Fibroblast of skin of right biceps (primary cell): ENCODE results near the gene AGR3.
A peak's percentile ranks its signal among the peaks of the same experiment; 100 is the strongest.

ENCODE experiments used
- DNase-seq: peaks from one replicate; pipeline ENCODE4 v3.0.0-alpha.2; 2013

Gene AGR3

GRCh38 chr7:16881844-16882243 is at the start of gene AGR3:
TSS of gene AGR3 (minus strand) at chr7:16881983. CDS start at chr7:16878618, 3,365 bp downstream.
- no peak for DNase-seq

GRCh38 chr7:16930946-16931345 is 49.2 kb upstream of the AGR3 start:
- DNase-seq = no peak

DNA sequence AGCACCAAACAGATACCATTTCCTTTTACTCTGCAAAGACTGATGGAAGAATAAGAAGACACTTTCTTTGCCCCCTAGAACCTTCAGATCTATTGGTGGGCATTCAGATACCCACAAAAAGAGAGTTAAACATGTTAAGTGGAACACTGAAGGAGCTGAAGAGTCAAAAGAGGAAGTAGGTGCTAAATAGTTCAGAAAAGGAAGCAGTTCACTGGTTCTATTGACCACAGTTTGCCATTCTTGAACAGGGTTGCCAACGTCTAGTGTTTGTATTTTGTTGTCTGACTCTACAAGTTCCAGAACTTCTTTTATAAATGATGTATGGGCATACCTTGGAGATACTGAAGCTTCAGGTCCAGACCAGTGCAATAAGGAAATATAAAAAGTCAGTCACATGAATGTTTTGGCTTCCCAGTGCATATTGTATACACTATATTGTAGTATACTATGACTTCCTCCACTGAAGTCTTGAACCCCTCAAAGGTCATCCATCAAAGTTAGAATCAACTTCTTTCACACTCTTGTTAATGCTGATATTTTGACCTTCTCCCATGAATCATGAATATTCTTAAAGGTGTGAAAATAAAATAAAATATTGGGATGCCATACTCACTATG is 47.5 kb upstream of the AGR3 start:
- DNase-seq = no peak

- DNase-seq = no peak
These were observed 45.1 kb upstream of the AGR3 start for GRCh38 chr7:16926861-16927260.

DNA sequence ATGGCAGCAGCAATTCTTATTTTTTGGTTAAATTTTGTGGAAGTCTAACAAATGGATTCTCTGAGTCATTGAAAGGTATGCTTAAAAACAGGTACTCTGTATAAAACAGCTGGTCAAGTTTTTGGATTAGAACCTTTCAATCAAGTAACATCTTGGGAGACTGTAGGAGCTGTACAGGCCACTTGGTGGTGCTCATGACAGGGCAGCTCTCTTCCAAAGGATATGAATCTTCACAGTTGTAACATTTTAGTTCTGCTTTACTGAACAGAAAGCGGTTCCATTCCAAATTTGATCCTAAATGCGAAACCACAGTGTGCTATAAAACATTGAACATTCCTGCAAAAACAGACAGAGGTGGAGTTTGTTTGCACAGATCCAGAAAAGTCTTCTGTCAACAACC is 44.5 kb upstream of the AGR3 start:
- DNase-seq = peak; percentile 31

DNA sequence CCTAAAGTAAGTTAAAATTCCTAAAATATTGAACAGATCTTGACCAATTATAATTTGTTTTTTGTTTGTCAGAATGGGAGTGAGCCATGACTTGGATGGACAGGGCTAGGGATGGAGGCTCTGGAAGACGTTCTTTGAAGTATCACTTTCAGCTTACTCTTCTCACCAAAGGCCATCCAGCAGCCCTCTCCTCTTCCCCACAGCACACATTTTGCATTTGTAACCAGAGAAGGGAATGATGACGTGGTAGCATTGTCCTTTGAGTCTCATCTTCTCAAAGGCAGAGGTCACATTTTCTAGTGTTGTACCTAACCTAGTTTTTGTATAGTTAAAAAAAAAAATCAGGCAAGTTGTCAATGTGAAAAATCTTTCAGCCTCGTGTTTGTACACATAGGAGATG is 43.8 kb upstream of the AGR3 start:
- no peak for DNase-seq

- DNase-seq = no peak
These were observed 41.2 kb upstream of the AGR3 start for GRCh38 chr7:16923019-16923418.

- peak; percentile 31 for DNase-seq
These were observed 40.0 kb upstream of the AGR3 start for GRCh38 chr7:16921644-16922257.

DNA sequence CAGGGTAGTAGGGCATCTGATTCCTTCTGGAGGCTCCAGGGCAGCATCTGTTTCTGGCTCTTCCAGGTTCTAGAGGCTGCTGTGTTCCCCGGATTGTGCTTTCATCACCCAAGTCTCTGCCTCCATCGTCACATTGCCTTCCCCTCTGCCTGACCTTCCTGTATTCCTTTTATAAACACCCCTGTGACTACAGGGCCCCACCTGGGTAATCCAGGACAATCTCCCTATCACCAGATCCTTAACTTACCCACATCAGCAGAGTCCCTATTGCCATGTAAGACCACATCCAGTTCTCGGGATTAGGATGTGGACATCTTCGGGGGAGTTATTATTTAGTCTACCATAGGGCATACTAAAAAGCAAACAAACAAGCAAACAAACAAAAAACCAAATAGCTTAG is 39.4 kb upstream of the AGR3 start:
- no peak for DNase-seq

- DNase-seq = no peak
These were observed 37.7 kb upstream of the AGR3 start for GRCh38 chr7:16919440-16919839.

DNA sequence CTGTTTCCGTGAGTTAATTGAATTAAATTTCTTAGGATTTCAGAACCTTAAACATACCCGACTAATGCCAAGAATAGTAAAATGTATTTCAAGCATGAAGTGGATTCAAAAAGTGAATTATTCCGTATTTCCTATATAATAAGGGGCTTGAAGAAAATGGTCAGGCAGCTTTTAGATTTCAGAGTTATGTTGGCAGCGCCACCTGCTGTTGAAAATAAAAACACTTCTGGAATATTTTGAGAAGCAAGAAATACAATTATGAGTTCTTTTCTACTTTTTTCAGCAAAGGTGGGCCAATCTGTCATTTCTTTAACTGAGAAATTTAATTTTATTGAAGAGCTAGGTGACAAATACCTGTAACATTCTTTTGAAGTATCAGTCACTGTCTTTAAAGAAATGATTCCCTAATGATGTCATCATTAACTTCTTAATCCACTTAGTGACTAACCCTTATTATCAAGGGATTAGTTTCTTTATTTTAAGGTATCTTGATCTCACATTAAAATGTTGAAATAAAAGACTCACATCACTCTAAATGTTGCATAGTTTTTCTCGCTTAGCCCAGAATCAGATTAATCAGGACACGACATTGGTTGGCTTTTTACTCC is 36.6 kb upstream of the AGR3 start:
- DNase-seq = peak; percentile 51

GRCh38 chr7:16916738-16917137 is 35.0 kb upstream of the AGR3 start:
- DNase-seq = no peak

DNA sequence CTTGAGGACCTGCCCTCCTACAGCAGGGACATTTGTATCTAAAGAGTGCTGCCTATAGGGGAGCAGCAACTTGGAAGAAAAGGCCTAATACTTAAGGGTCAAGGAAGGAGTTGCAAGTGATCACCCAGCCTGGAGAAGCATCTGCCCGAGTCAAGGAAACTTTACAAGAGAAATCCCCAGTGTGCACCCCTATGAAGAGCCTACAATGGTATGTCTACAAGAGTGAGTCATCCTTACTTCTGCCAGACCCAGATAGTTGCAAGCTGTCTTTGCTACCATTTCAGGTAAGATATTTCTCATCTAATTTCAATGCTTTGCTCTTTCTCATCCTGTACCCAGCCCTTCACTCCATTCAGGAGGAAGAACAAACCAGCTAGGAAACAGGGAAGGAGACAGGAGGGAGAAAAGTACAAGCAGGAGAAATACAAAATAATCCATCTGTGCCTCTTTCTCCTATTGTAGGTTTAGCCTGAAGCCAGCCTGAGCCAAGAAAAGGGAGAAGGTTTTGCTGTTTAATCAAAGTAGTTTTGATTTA is 34.4 kb upstream of the AGR3 start:
- DNase-seq = peak; percentile 90

GRCh38 chr7:16915405-16915804 is 33.6 kb upstream of the AGR3 start:
- DNase-seq = peak; percentile 89

DNA sequence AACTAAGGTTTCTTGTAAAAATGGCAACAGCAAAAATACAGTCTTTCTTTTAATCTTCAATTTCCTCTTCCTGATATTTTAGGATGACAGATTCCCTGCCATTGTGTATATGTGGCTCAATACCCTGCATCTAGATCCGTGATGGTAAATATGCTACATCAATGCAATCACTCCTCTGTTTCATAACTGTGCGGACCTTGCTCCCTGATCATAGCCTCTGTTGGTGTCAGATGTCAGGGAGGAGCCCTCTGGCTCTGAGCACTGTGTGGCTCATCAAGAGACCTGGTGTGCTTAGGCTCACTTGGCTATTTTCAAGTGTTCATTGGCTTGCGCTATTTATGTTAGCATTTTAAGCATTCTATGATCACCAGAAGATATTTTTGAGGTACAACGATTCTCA is 33.0 kb upstream of the AGR3 start:
- no peak for DNase-seq

GRCh38 chr7:16913643-16914042 is 31.9 kb upstream of the AGR3 start:
- DNase-seq = no peak

GRCh38 chr7:16912540-16912939 is 30.8 kb upstream of the AGR3 start:
- DNase-seq = no peak

GRCh38 chr7:16908561-16908960 is 26.8 kb upstream of the AGR3 start:
- DNase-seq = no peak

GRCh38 chr7:16905300-16906044 is 23.7 kb upstream of the AGR3 start:
- DNase-seq = peak; percentile 78

DNA sequence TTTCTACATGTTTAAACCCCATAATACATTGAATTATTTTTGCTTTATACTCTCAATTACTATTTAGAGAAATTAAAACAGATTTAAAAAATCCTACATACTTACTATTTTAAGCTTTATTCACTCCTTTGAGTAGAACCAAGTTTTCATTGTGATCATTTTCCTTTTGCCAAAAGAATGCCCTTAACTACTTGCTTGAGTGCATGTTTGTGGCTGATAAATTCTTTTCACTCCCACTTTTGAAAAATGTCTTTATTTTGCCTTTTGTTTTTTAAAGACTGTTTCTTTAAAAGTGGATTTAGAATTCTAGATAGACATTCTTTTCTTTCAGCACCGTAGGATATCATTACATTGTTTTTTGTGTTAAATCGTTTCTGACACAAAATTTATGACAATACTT is 22.3 kb upstream of the AGR3 start:
- peak; percentile 45 for DNase-seq

DNA sequence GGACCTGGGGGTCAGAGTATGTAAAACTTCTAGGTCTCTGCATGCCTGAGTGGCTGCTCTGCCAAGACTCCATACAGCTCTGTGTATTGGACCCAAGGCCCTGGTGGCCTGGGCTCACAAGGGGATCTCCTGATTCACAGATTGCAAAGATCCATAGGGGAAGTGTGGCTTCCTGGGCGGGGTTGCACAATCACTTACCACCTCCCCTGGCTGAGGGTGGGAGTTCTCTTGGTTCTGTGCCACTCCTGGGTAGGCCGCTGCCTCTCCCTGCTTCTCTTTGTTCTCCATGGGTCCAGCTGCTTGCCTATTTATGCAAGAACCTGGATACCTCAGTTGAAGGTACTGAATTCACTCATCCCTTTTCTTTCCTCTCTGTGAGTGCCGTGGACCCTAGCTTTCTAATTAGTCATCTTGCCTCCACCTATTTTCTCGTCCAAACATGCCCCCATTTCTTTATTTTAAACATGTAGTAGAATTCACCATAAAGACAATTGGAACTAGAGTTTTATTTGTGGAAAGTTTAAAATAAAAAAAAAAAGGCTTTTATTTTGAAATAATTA is 18.5 kb upstream of the AGR3 start:
- no peak for DNase-seq

GRCh38 chr7:16891874-16892643 is 10.3 kb upstream of the AGR3 start:
- no peak for DNase-seq
